Stimulated activated CD4-positive, alpha-beta T cell treated with anti-CD3 and anti-CD28 coated beads, Interleukin-4, amount 100 ng/mL, for 4 hours (primary cell): ENCODE results near the gene EP300.

ENCODE experiments used
- DNase-seq, 2 experiments: peaks; one replicate each; pipeline ENCODE4 v3.0.0-alpha.2; 2020

EP300 gene

DNA sequence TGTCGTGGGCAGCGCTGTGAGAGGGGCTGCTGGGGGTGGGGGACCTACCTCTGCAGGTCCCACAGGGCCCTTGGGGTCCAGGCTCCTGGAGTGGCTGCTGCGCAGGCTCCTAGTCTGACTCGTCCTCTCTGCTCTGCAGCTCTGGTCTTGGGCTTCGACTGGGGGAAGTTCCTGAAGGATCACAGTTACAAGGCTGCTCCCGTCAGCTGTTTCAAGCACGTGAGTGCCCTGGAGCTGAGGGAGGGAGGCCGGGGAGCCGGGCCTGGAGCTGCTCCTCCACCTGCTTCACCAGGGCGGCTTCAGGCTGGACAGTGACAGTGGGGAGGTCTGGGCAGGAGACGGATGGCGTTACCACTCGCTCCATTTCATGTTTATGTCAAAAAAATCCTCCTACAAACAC is 124.6 kb downstream of the EP300 start:
- no peak for DNase-seq

GRCh38 chr22:41217553-41218157 is 125.3 kb downstream of the EP300 start:
- DNase-seq, result peak in 1 of 2 experiments; percentile 10

GRCh38 chr22:41222846-41223507 is 130.6 kb downstream of the EP300 start:
- no peak for DNase-seq

DNA sequence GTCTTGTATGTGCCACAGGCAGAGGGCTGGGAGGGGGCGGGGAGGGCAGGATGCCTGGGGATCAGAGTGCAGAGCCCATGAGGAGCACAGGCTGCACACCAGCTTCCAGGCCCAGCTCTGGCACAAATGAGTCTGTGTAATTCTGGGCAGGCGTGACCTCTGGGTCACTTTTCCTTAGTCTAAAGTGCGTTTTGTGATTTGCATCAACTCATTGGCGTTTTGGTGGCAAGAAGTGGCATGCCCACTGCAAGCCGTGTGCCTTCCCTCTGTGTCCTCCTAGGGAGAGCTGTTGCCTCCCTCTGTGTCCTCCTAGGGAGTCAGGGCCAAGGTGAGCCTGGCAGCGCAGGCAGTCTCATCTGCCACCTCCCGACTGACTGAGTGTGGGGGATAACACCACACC is 131.1 kb downstream of the EP300 start:
- DNase-seq, result no peak

DNA sequence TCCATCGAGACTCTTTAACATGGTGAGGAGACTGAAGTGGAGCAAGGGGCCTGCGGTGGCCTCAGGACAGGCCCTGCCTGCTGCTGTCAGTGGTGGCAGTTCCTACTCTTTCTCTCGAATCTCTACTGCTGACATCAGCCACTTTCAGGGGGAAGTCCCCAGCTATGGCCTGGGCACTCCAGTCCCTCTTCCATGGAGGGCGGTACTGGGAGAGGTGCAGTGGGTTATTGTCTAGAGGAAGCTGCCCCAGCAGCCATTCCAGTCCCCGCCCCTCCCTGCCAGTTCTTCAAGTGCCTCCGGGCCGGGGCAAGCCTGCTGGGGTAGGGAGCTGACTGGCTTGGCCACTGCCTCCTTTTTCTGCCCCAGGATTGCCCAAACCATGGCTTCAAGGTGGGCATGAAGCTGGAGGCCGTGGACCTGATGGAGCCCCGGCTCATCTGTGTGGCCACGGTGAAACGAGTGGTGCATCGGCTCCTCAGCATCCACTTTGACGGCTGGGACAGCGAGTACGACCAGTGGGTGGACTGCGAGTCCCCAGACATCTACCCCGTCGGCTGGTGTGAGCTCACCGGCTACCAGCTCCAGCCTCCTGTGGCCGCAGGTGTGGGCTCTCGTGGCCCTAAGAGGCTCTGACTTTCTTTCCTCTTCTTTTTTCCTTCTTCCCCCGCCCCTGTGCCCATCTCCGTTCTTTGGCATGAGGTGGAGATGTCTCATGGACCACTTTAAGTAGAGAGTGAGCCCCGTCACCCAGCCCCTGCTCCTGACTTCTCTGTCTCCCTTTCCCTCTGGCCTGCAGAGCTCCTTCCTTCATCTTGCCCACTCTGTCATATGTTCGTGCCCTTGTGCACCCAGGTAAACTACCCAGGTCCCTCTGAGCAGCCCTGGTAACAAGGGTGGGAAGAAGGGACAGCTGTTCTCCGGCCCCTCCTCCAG is 134.6 kb downstream of the EP300 start:
- no peak for DNase-seq

- no peak for DNase-seq
These were observed 136.8 kb downstream of the EP300 start for GRCh38 chr22:41229215-41229614.
